IMR-90 (cell line): ENCODE measurements around the gene RANBP9. TPM values are rescaled to one million over a fixed set of nuclear protein-coding genes. Genes with fewer than 3 reads are reported as not detected.

ENCODE experiments used
- ATAC-seq: fragments of 200-7000 bp; cut with Tn5 transposase; 2 replicates; pipeline ENCODE4 v1.9.1; 2020; ENCODE audit warnings: low read depth, mild to moderate bottlenecking, moderate library complexity
- BruUV-seq: library from RNA; stranded (reverse); fragments of 400-500 nt; replicated peaks from 2 replicates; lab custom pipeline; 2021; lab: Mats Ljungman, UMichigan
- CTCF ChIA-PET: fragments of 300-600 bp; formaldehyde crosslinking; extraction: SDS; loops from one replicate; lab custom pipeline; 2021; ENCODE audit warnings: antibody characterized with exemption; lab: Yijun Ruan, JAX
- POLR2A ChIA-PET: fragments of 300-600 bp; sonication (Branson Sonifier 250); formaldehyde crosslinking; loops from one replicate; lab custom pipeline; 2022; ENCODE audit warnings: antibody characterized with exemption; ENCODE audit not compliant: unreplicated experiment; lab: Charles Lee
- DNase-seq: peaks from one replicate; pipeline ENCODE4 v3.0.0; 2013
- H2AFZ ChIP-seq: replicated peaks from 2 replicates; pipeline ENCODE3; 2013; ENCODE audit warnings: low read length, mild to moderate bottlenecking; ENCODE audit not compliant: poor library complexity
- H2AK5ac ChIP-seq: 2 replicates; pipeline ENCODE4 v1.6.1; 2013; ENCODE audit warnings: low read depth, low read length, inconsistent platforms
- H2AK9ac ChIP-seq: replicated peaks from 2 replicates; pipeline ENCODE3; 2013; ENCODE audit warnings: mild to moderate bottlenecking, low read depth, low read length, moderate library complexity; ENCODE audit not compliant: poor library complexity
- H2BK120ac ChIP-seq: 2 replicates; pipeline ENCODE4 v1.6.1; 2013; ENCODE audit warnings: low read depth, low read length, inconsistent platforms
- H2BK15ac ChIP-seq: 3 replicates; pipeline ENCODE4 v1.6.1; 2013; ENCODE audit warnings: low read depth, low read length, inconsistent platforms
- H2BK20ac ChIP-seq: 2 replicates; pipeline ENCODE4 v1.6.1; 2013; ENCODE audit warnings: low read depth, mild to moderate bottlenecking, inconsistent platforms, low read length, moderate library complexity
- H2BK5ac ChIP-seq: 2 replicates; pipeline ENCODE4 v1.6.1; 2013; ENCODE audit warnings: mild to moderate bottlenecking, low read depth, low read length, inconsistent platforms; ENCODE audit not compliant: poor library complexity, severe bottlenecking
- H3K14ac ChIP-seq: replicated peaks from 2 replicates; pipeline ENCODE4 v1.6.1; 2013; ENCODE audit warnings: low read depth, low read length, inconsistent platforms
- H3K18ac ChIP-seq: 2 replicates; pipeline ENCODE4 v1.6.1; 2013; ENCODE audit warnings: low read depth, low read length, control low read depth
- H3K23ac ChIP-seq: 2 replicates; pipeline ENCODE4 v1.6.1; 2013; ENCODE audit warnings: low read depth, low read length, inconsistent platforms
- H3K27ac ChIP-seq: 2 replicates; pipeline ENCODE4 v1.5.1; 2013; ENCODE audit warnings: mild to moderate bottlenecking, control low read depth, low read length; ENCODE audit not compliant: insufficient read depth
- H3K27me3 ChIP-seq: 2 replicates; pipeline ENCODE4 v1.6.1; 2013; ENCODE audit warnings: low read length; ENCODE audit not compliant: control insufficient read depth, insufficient read depth
- H3K36me3 ChIP-seq: 2 replicates; pipeline ENCODE4 v1.6.1; 2013; ENCODE audit warnings: low read length, mixed read lengths; ENCODE audit not compliant: control insufficient read depth, insufficient read depth
- H3K4ac ChIP-seq: 2 replicates; pipeline ENCODE4 v1.6.1; 2013; ENCODE audit warnings: low read depth, low read length, inconsistent platforms
- H3K4me1 ChIP-seq: 2 replicates; pipeline ENCODE4 v1.6.1; 2013; ENCODE audit warnings: low read length, mixed read lengths; ENCODE audit not compliant: control insufficient read depth, insufficient read depth
- H3K4me2 ChIP-seq: 2 replicates; pipeline ENCODE4 v1.6.1; 2013; ENCODE audit warnings: low read depth, mild to moderate bottlenecking, control low read depth, low read length, moderate library complexity
- H3K4me3 ChIP-seq: 2 replicates; pipeline ENCODE4 v1.5.1; 2013; ENCODE audit warnings: low read depth, mild to moderate bottlenecking, control low read depth, low read length, moderate library complexity; ENCODE audit not compliant: insufficient read depth
- H3K56ac ChIP-seq: 2 replicates; pipeline ENCODE4 v1.6.1; 2013; ENCODE audit warnings: low read length, inconsistent platforms; ENCODE audit not compliant: insufficient read depth; ENCODE audit errors: extremely low read depth
- H3K79me1 ChIP-seq, 2 experiments: 2 replicates each; pipeline ENCODE4 v1.6.1; 2013; ENCODE audit warnings: low read length in 2 of 2, inconsistent platforms in 1 of 2, low read depth in 1 of 2
- H3K9ac ChIP-seq: 2 replicates; pipeline ENCODE4 v1.6.1; 2013; ENCODE audit warnings: low read depth, low read length, control low read depth
- H3K9me1 ChIP-seq: 2 replicates; pipeline ENCODE4 v1.6.1; 2013; ENCODE audit warnings: low read length, inconsistent platforms; ENCODE audit not compliant: insufficient read depth
- H3K9me3 ChIP-seq: 2 replicates; pipeline ENCODE4 v1.6.1; 2013; ENCODE audit warnings: low read length; ENCODE audit not compliant: control insufficient read depth, insufficient read depth
- H4K20me1 ChIP-seq: 2 replicates; pipeline ENCODE4 v1.6.1; 2013; ENCODE audit warnings: low read length, inconsistent platforms; ENCODE audit not compliant: insufficient read depth
- H4K5ac ChIP-seq: 2 replicates; pipeline ENCODE4 v1.6.1; 2013; ENCODE audit warnings: mild to moderate bottlenecking, low read depth, low read length, control low read depth
- H4K8ac ChIP-seq, 2 experiments: 2 replicates each; pipeline ENCODE4 v1.6.1; 2013; ENCODE audit warnings: low read depth in 2 of 2, low read length in 2 of 2, control low read depth in 1 of 2, inconsistent platforms in 1 of 2
- H4K91ac ChIP-seq: 2 replicates; pipeline ENCODE4 v1.6.1; 2013; ENCODE audit warnings: low read depth, low read length, inconsistent platforms; ENCODE audit not compliant: insufficient read depth
- BHLHE40 ChIP-seq: fragments of 150-350 bp; IDR thresholded peaks from 2 replicates; pipeline ENCODE4 v1.6.1; 2016; ENCODE audit warnings: mild to moderate bottlenecking, low read depth, low read length
- CEBPB ChIP-seq: IDR thresholded peaks from 2 replicates; pipeline ENCODE4 v1.6.1; 2012; ENCODE audit warnings: low read depth, low read length, improper control_type of control experiment
- CHD1 ChIP-seq: IDR thresholded peaks from 2 replicates; pipeline ENCODE4 v1.6.1; 2012; ENCODE audit warnings: low read depth, low read length, improper control_type of control experiment
- ELK1 ChIP-seq: fragments of 150-350 bp; IDR thresholded peaks from 2 replicates; pipeline ENCODE4 v1.6.1; 2016; ENCODE audit warnings: low read depth, mild to moderate bottlenecking, low read length, moderate library complexity, borderline replicate concordance
- FOS ChIP-seq: fragments of 150-350 bp; IDR thresholded peaks from 2 replicates; pipeline ENCODE4 v1.6.1; 2016; ENCODE audit warnings: low read depth, low read length
- MAFK ChIP-seq: IDR thresholded peaks from 2 replicates; pipeline ENCODE4 v1.6.1; 2012; ENCODE audit warnings: low read depth, low read length, improper control_type of control experiment
- MAZ ChIP-seq: IDR thresholded peaks from 2 replicates; pipeline ENCODE4 v1.6.1; 2012; ENCODE audit warnings: low read depth, mild to moderate bottlenecking, low read length, improper control_type of control experiment, moderate library complexity, borderline replicate concordance
- NFE2L2 ChIP-seq: fragments of 150-350 bp; IDR thresholded peaks from 2 replicates; pipeline ENCODE4 v1.6.1; 2016; ENCODE audit warnings: low read depth, mild to moderate bottlenecking, low read length
- RCOR1 ChIP-seq: IDR thresholded peaks from 2 replicates; pipeline ENCODE4 v1.6.1; 2012; ENCODE audit warnings: mild to moderate bottlenecking, low read length, improper control_type of control experiment; ENCODE audit not compliant: insufficient replicate concordance
- RFX5 ChIP-seq: IDR thresholded peaks from 2 replicates; pipeline ENCODE4 v1.8.0; 2012; ENCODE audit warnings: low read depth, mild to moderate bottlenecking, low read length, moderate library complexity
- SMC3 ChIP-seq: fragments of 150-350 bp; IDR thresholded peaks from 2 replicates; pipeline ENCODE4 v1.6.1; 2016; ENCODE audit warnings: low read depth, mild to moderate bottlenecking, antibody characterized with exemption, low read length, moderate library complexity
- USF2 ChIP-seq: fragments of 150-350 bp; IDR thresholded peaks from 2 replicates; pipeline ENCODE4 v1.6.1; 2017; ENCODE audit warnings: mild to moderate bottlenecking, antibody characterized with exemption, low read length, low read depth
- WGBS, 2 experiments: methylation state at CpG; one replicate each; pipeline versions ENCODE4 v1.1.5 to v1.1.7; 2013; ENCODE audit warnings: missing lambda C conversion rate in 2 of 2; ENCODE audit not compliant: insufficient read length in 1 of 2; ENCODE audit errors: extremely low coverage in 2 of 2; 5-methylcytosine and 5-hydroxymethylcytosine counted together
- dilution Hi-C: fragments of 300-500 bp; cut with HindIII; formaldehyde crosslinking; loops from one replicate; pipeline ENCODE4 v1.14.3; 2018; ENCODE audit warnings: low sequenced_read_pairs; ENCODE audit not compliant: unreplicated experiment
- in situ Hi-C: fragments of 300-500 bp; cut with MboI; formaldehyde crosslinking; loops from 3 replicates; pipeline ENCODE4 v1.14.3; 2019; ENCODE audit warnings: low sequenced_read_pairs, inconsistent platforms, mixed read lengths
- intact Hi-C: fragments of 100-400 bp; cut with micrococcal nuclease; formaldehyde crosslinking; loops from 2 replicates; pipeline ENCODE4 v1.10.0; 2022
- polyA plus RNA-seq, 3 experiments: library from polyadenylated mRNA; depleted of rRNA; stranded (reverse); fragments of >200 nt; gene quantifications; 2 replicates each; pipeline ENCODE4 v1.2.3, GENCODE V29; 2012; ENCODE audit warnings: low replicate concordance in 1 of 3
- total RNA-seq: library from RNA; depleted of rRNA; stranded (reverse); fragments of >200 nt; gene quantifications from 2 replicates; pipeline ENCODE4 v1.2.3, GENCODE V29; 2012

The RANBP9 gene
- total and polyA plus RNA-seq, 2 of the 4 experiments (the other 2 are of a cell fraction): 17.7 to 27.8 TPM

- TF ChIP-seq USF2: no peak
- no peak for TF ChIP-seq SMC3
- TF ChIP-seq FOS: no peak
- no peak for TF ChIP-seq MAZ
- TF ChIP-seq CHD1: no peak
- TF ChIP-seq NFE2L2: no peak
- TF ChIP-seq CEBPB: no peak
- no peak for TF ChIP-seq BHLHE40
- TF ChIP-seq ELK1: no peak
- no peak for TF ChIP-seq RFX5
- no peak for TF ChIP-seq MAFK
- no peak for TF ChIP-seq RCOR1
- no peak overlapping the region for H3K56ac ChIP-seq
- no peak overlapping the region for H2BK15ac ChIP-seq
- no peak overlapping the region for H3K9ac ChIP-seq
- H3K4ac ChIP-seq: no peak overlapping the region
- no peak overlapping the region for H3K18ac ChIP-seq
- WGBS, 2 experiments: no CpG with 5 or more reads among the region's 1 CpG
- ChIA-PET CTCF (interaction anchor here (0.7 to 0.8 kb wide), 2 partner anchors 10 to 45 kb away, joined by 3 to 4 read pairs; partner anchors contain the start of gene NOL7), POLR2A (no interaction called here)
- dilution Hi-C loops (no loop called here), intact Hi-C loops (loop anchor here (5.0 kb wide), 1 partner anchor 37 kb away; no protein-coding TSS in a partner anchor), in situ Hi-C loops (no loop called here)
- H3K9me3 ChIP-seq: no peaks in the 10 kb centered on the region
- no peak for ATAC-seq
- H3K4me2 ChIP-seq: no peak overlapping the region
- H2BK120ac ChIP-seq: no peak overlapping the region
- H3K4me1 ChIP-seq: peaks cover 3% of the 10 kb centered on the region; the same call in 1 of the 2 replicates
- H3K27ac ChIP-seq: no peak overlapping the region
- H2AK5ac ChIP-seq: no peak overlapping the region
- H3K9me1 ChIP-seq: peaks cover 6% of the 10 kb centered on the region
- H2AFZ ChIP-seq: no peak overlapping the region
- H4K8ac ChIP-seq: no peak overlapping the region
- no peak overlapping the region for H2AK9ac ChIP-seq
- H4K91ac ChIP-seq: no peak overlapping the region
- peaks cover 14 to 44% of the 10 kb centered on the region in 2 experiments for H3K79me1 ChIP-seq
- DNase-seq: no peak
- H3K23ac ChIP-seq: no peak overlapping the region
- H2BK20ac ChIP-seq: no peak overlapping the region
- H4K5ac ChIP-seq: no peak overlapping the region
- H4K20me1 ChIP-seq: peaks cover 33% of the 10 kb centered on the region
- no peaks in the 10 kb centered on the region for H3K27me3 ChIP-seq
- H2BK5ac ChIP-seq: no peak overlapping the region
- H3K4me3 ChIP-seq: no peak overlapping the region
- no peak overlapping the region; the same call in 1 of the 2 replicates for H3K14ac ChIP-seq
- BruUV-seq: no TSS peak
- no peaks in the 10 kb centered on the region for H3K36me3 ChIP-seq
Measured at GRCh38 chr6:13660273-13660672, 51.4 kb downstream of the RANBP9 start.
